K562 (cell line): ENCODE results near the gene TEX9. TPM values are rescaled to one million over a fixed set of nuclear protein-coding genes. Genes with fewer than 3 reads are reported as not detected.

ENCODE experiments used
- ATAC-seq: fragments of 200-7000 bp; cut with Tn5 transposase; 3 replicates; pipeline ENCODE4 v1.9.1; 2020; ENCODE audit warnings: moderate library complexity
- Bru-seq: library from RNA; stranded (reverse); fragments of 400-500 nt; gene quantifications from one replicate; lab custom pipeline; 2021; lab: Mats Ljungman, UMichigan
- BruChase-seq, 2 experiments: library from RNA; stranded (reverse); fragments of 400-500 nt; gene quantifications; one replicate each; lab custom pipeline; 2021; lab: Mats Ljungman, UMichigan
- BruUV-seq: library from RNA; stranded (reverse); fragments of 400-500 nt; replicated peaks from 2 replicates; lab custom pipeline; 2021; lab: Mats Ljungman, UMichigan
- CTCF ChIA-PET: fragments of 300-600 bp; formaldehyde crosslinking; extraction: SDS; loops from one replicate; lab custom pipeline; 2021; ENCODE audit warnings: low intra/inter-chr PET ratio; lab: Yijun Ruan, JAX
- POLR2A ChIA-PET: fragments of 300-600, 350-650 bp; sonication (Branson Sonifier 250); formaldehyde crosslinking; extraction: SDS; loops from one replicate; lab custom pipeline; 2021; ENCODE audit warnings: antibody characterized with exemption, inconsistent platforms; lab: Yijun Ruan, JAX
- DNase-seq, 4 experiments: peaks; one replicate each; pipeline versions ENCODE4 v3.0.0 to v3.0.0-alpha.2; 2011 to 2018; ENCODE audit warnings: low spot score in 3 of 4, mixed read lengths in 3 of 4; ENCODE audit errors: extremely low read depth in 1 of 4
- FAIRE-seq: peaks from 2 replicates; lab custom pipeline; 2011; peaks lifted over from hg19 to GRCh38; lab: Jason Lieb, UNC
- H2AFZ ChIP-seq: 2 replicates; pipeline ENCODE4 v1.6.0; 2011; ENCODE audit warnings: low read depth, low read length, control low read depth, inconsistent platforms
- H3K27ac ChIP-seq: fragments of 200-600 bp; 3 replicates; pipeline ENCODE4 v1.8.0; 2011; ENCODE audit warnings: low read depth, mild to moderate bottlenecking, control low read depth, inconsistent platforms, low read length, moderate library complexity, mixed read lengths; ENCODE audit errors: extremely low read depth
- H3K27me3 ChIP-seq, 2 experiments: fragments of 300-600 bp in 1 of 2; 2 replicates in 1 of 2; 3 replicates in 1 of 2; pipeline versions ENCODE4 v1.6.0 to v1.8.0; 2011; ENCODE audit warnings: inconsistent platforms in 2 of 2, low read length in 2 of 2, mild to moderate bottlenecking in 1 of 2, mixed read lengths in 1 of 2, moderate library complexity in 1 of 2; ENCODE audit not compliant: control insufficient read depth in 2 of 2, insufficient read depth in 2 of 2
- H3K36me3 ChIP-seq: fragments of 300-600 bp; 3 replicates; pipeline ENCODE4 v1.8.0; 2011; ENCODE audit warnings: mild to moderate bottlenecking, low read length, inconsistent platforms; ENCODE audit not compliant: control insufficient read depth, insufficient read depth
- H3K4me1 ChIP-seq, 2 experiments: fragments of 200-600 bp in 1 of 2; replicated peaks in 1 of 2; 2 replicates in 1 of 2; 3 replicates in 1 of 2; pipeline versions ENCODE4 v1.5.1 to v1.8.0; 2011; ENCODE audit warnings: inconsistent platforms in 2 of 2, low read length in 2 of 2, mild to moderate bottlenecking in 1 of 2, mixed read lengths in 1 of 2, moderate library complexity in 1 of 2; ENCODE audit not compliant: control insufficient read depth in 2 of 2, insufficient read depth in 2 of 2
- H3K4me2 ChIP-seq: 2 replicates; pipeline ENCODE4 v1.6.1; 2011; ENCODE audit warnings: low read length, control low read depth, inconsistent platforms, mixed read lengths; ENCODE audit not compliant: insufficient read depth
- H3K4me3 ChIP-seq: fragments of 200-600 bp; sonication (generic), shearing (Covaris generic); 2 replicates; pipeline ENCODE4 v1.5.1; 2016; ENCODE audit warnings: control low read depth, inconsistent platforms
- H3K79me2 ChIP-seq: fragments of 200-600 bp; 3 replicates; pipeline ENCODE4 v1.8.0; 2011; ENCODE audit warnings: low read length, inconsistent platforms; ENCODE audit not compliant: control insufficient read depth, insufficient read depth
- H3K9ac ChIP-seq, 2 experiments: 2 replicates each; pipeline versions ENCODE4 v1.6.0 to v1.6.1; 2011; ENCODE audit warnings: low read depth in 2 of 2, low read length in 2 of 2, control low read depth in 1 of 2, inconsistent platforms in 1 of 2, mild to moderate bottlenecking in 1 of 2, mixed read lengths in 1 of 2; ENCODE audit not compliant: insufficient read depth in 1 of 2
- H3K9me1 ChIP-seq: one replicate; pipeline ENCODE4 v1.6.0; 2011; ENCODE audit warnings: inconsistent platforms, mild to moderate bottlenecking, low read length, moderate library complexity; ENCODE audit not compliant: control insufficient read depth, insufficient read depth
- H3K9me3 ChIP-seq: replicated peaks from 2 replicates; pipeline ENCODE4 v1.5.1; 2011; ENCODE audit warnings: low read depth, low read length, inconsistent platforms; ENCODE audit not compliant: control insufficient read depth, insufficient read depth
- H4K20me1 ChIP-seq: replicated peaks from 2 replicates; pipeline ENCODE4 v1.6.1; 2011; ENCODE audit warnings: low read length, inconsistent platforms, mixed read lengths; ENCODE audit not compliant: control insufficient read depth, insufficient read depth
- ATF6 ChIP-seq: sonication (generic); formaldehyde crosslinking; IDR thresholded peaks from 2 replicates; pipeline ENCODE4 v1.4.0; 2020; ENCODE audit warnings: mild to moderate bottlenecking, missing genetic modification reagents
- CEBPG ChIP-seq, 3 experiments: fragments of 200-800 bp in 1 of 3; sonication (Bioruptor generic) in 1 of 3; sonication (generic) in 1 of 3; formaldehyde crosslinking in 1 of 3; IDR thresholded peaks in 2 of 3; conservative IDR thresholded peaks in 1 of 3; 2 replicates each; pipeline versions ENCODE4 v1.6.1 to v1.8.0; 2016 to 2022; ENCODE audit warnings: missing compliant biosample characterization in 2 of 3, missing genetic modification characterization in 2 of 3, mild to moderate bottlenecking in 1 of 3, missing genetic modification reagents in 1 of 3
- ERF ChIP-seq: fragments of 450-650 bp; formaldehyde crosslinking; IDR thresholded peaks from 2 replicates; pipeline ENCODE4 v1.4.0; 2020; ENCODE audit warnings: mild to moderate bottlenecking, mixed read lengths
- HDAC3 ChIP-seq: fragments of 450-650 bp; IDR thresholded peaks from 2 replicates; pipeline ENCODE4 v1.6.1; 2018; ENCODE audit warnings: borderline replicate concordance, mild to moderate bottlenecking, moderate library complexity; ENCODE audit not compliant: partially characterized antibody
- NEUROD1 ChIP-seq: fragments of 150-350 bp; IDR thresholded peaks from 2 replicates; pipeline ENCODE4 v1.6.1; 2014; ENCODE audit warnings: borderline replicate concordance, low read length, low read depth; ENCODE audit not compliant: partially characterized antibody
- PCBP2 ChIP-seq: fragments of 200-400 bp; formaldehyde crosslinking; IDR thresholded peaks from 2 replicates; pipeline ENCODE4 v1.6.1; 2018; ENCODE audit warnings: low read length, low read depth, mild to moderate bottlenecking, moderate library complexity; ENCODE audit not compliant: poor library complexity, severe bottlenecking
- SMARCE1 ChIP-seq: fragments of 450-650 bp; IDR thresholded peaks from 2 replicates; pipeline ENCODE4 v1.7.1; 2016; ENCODE audit warnings: mild to moderate bottlenecking
- ZBTB2 ChIP-seq: fragments of 450-650 bp; IDR thresholded peaks from 2 replicates; pipeline ENCODE4 v1.6.1; 2016; ENCODE audit warnings: antibody characterized with exemption
- ZNF12 ChIP-seq: sonication (generic); formaldehyde crosslinking; IDR thresholded peaks from 2 replicates; pipeline ENCODE4 v1.4.0; 2020; ENCODE audit warnings: mild to moderate bottlenecking, missing genetic modification reagents
- ZNF655 ChIP-seq: fragments of 250-450 bp; sonication (Bioruptor Pico); IDR thresholded peaks from 2 replicates; pipeline ENCODE4 v1.5.0; 2021
- ZNF76 ChIP-seq: fragments of 250-450 bp; sonication (Bioruptor Pico); IDR thresholded peaks from 2 replicates; pipeline ENCODE4 v1.4.0; 2020; ENCODE audit warnings: mild to moderate bottlenecking, moderate library complexity, borderline replicate concordance
- WGBS: fragments of 100-300 bp; shearing (Covaris generic); methylation state at CpG from one replicate; pipeline ENCODE4 v1.1.6; 2016; ENCODE audit warnings: low coverage, mixed read lengths; ENCODE audit not compliant: insufficient coverage; ENCODE audit errors: missing lambda C conversion rate; 5-methylcytosine and 5-hydroxymethylcytosine counted together
- in situ Hi-C: fragments of 300-500 bp; cut with MboI; formaldehyde crosslinking; loops from 4 replicates; pipeline ENCODE4 v1.15.0; 2018; ENCODE audit warnings: inconsistent platforms, mixed read lengths
- intact Hi-C: fragments of 100-400 bp; cut with micrococcal nuclease; formaldehyde crosslinking; loops from 2 replicates; pipeline ENCODE4 v1.14.2; 2022
- long read RNA-seq, 3 experiments: library from polyadenylated mRNA in 2 of 3; library from RNA in 1 of 3; unstranded in 2 of 3; stranded (forward) in 1 of 3; transcript quantifications; one replicate each; pipeline ENCODE4 v2.0.0, GENCODE V29; 2019 to 2022
- polyA minus RNA-seq, 3 experiments: library from RNA; depleted of rRNA, polyadenylated mRNA; stranded (reverse); fragments of >200 nt; gene quantifications; 2 replicates each; pipeline ENCODE4 v1.2.3, GENCODE V29; 2011
- polyA plus RNA-seq, 8 experiments: library from polyadenylated mRNA; depleted of rRNA in 4 of 8; stranded (reverse) in 5 of 8; unstranded in 3 of 8; fragments of >200 nt; fragmentation: Nextera tagmentation in 2 of 8; fragmentation: Illumina TruSeq in 1 of 8; extraction: Ambion mirVana in 2 of 8; extraction: Trizol in 1 of 8; gene quantifications; 2 replicates each; pipeline versions ENCODE4 v1.2.1 to v1.2.3, GENCODE V29; 2011 to 2014; ENCODE audit warnings: inconsistent platforms in 1 of 8, missing spikeins in 1 of 8
- total RNA-seq, 7 experiments: library from RNA; depleted of rRNA in 6 of 7; stranded (reverse); fragments of >200 nt in 6 of 7; fragmentation: Illumina TruSeq in 2 of 7; extraction: Trizol in 2 of 7; gene quantifications; 2 replicates each; pipeline versions ENCODE4 v1.2.1 to v1.2.3, GENCODE V29; 2011 to 2021; ENCODE audit warnings: low replicate concordance in 1 of 7

The TEX9 gene
- 1.4 and 4.5 TPM in 2 replicates for total RNA-seq (2011; cell fraction: chromatin; rRNA removed; ENCODE audit: low replicate concordance)
- total RNA-seq (2011; cell fraction: nucleolus; rRNA removed), result 0.66 and 0.83 TPM in 2 replicates
- 1.2 and 2.0 TPM in 2 replicates for total RNA-seq (2011; cell fraction: nucleoplasm; rRNA removed)
- total RNA-seq (2014; rRNA removed), result 0.82 and 2.3 TPM in 2 replicates
- total RNA-seq (2014; rRNA removed; fragmentation: Illumina TruSeq; extraction: Trizol), result 2.8 and 3.3 TPM in 2 replicates
- total RNA-seq (2015; rRNA removed; fragmentation: Illumina TruSeq; extraction: Trizol), result 2.7 and 3.6 TPM in 2 replicates
- total RNA-seq (2021), result 2.1 and 2.7 TPM in 2 replicates
- polyA plus RNA-seq (2011; rRNA removed), result 0.93 and 1.1 TPM in 2 replicates
- polyA plus RNA-seq (2011; cell fraction: cytosol; rRNA removed), result 0.30 and 0.37 TPM in 2 replicates
- 0.81 and 1.5 TPM in 2 replicates for polyA plus RNA-seq (2011; cell fraction: nucleus; rRNA removed)
- 2.3 and 5.4 TPM in 2 replicates for polyA plus RNA-seq (2012)
- 2.5 and 3.4 TPM in 2 replicates for polyA plus RNA-seq (2014; fragmentation: Illumina TruSeq; extraction: Trizol)
- 1 to 10 TPM; 2.1 to 2.4 TPM for polyA plus RNA-seq (2014; fragmentation: Nextera tagmentation; extraction: Ambion mirVana)
- 1.9 and 2.4 TPM in 2 replicates for polyA plus RNA-seq (2014; rRNA removed)
- 2.1 and 2.3 TPM in 2 replicates for polyA minus RNA-seq (2011; rRNA and poly(A)+ RNA removed)
- 1.1 TPM in 1 of 2 replicates, not detected in the other for polyA minus RNA-seq (2011; cell fraction: cytosol; rRNA and poly(A)+ RNA removed)
- 2.8 and 4.3 TPM in 2 replicates for polyA minus RNA-seq (2011; cell fraction: nucleus; rRNA and poly(A)+ RNA removed)
- Bru-seq, nascent RNA, result percentile 40 among the genes with signal in this experiment
- percentile 48 among the genes with signal in this experiment for BruChase-seq, experiment 1, labeled RNA remaining after a 2-hour chase
- percentile 48 among the genes with signal in this experiment for BruChase-seq, experiment 2, labeled RNA remaining after a 6-hour chase
- long read RNA-seq, experiment 1, partial matches to known transcripts, result 1 of 2 reads
- long read RNA-seq, experiment 1, other reads (novel, unspliced or antisense), result 1 of 2 reads
- long read RNA-seq, experiment 2, result 0 reads
- long read RNA-seq, experiment 3, partial matches to known transcripts, result 1 of 1 reads
- long read RNA-seq, experiment 3, other reads (novel, unspliced or antisense), result 0 of 1 reads

GRCh38 chr15:56365075-56365711 lies at the start of gene TEX9:
Gene TEX9 (plus strand): TSS chr15:56365426. CDS start chr15:56365451, 25 bp downstream.
- no peaks in the 10 kb centered on the region for H4K20me1 ChIP-seq
- peak; percentile 84 to 90 (median 88) for DNase-seq
- H3K36me3 ChIP-seq, result no peaks in the 10 kb centered on the region
- no peak within 1 kb of the TSS for H3K27ac ChIP-seq
- BruUV-seq, result no TSS peak
- in situ Hi-C loops (no loop called here), intact Hi-C loops (no loop called here)
- H3K27me3 ChIP-seq, result no peaks in the 10 kb centered on the region
- peak within 1 kb of the TSS; percentile 49 for H3K4me3 ChIP-seq
- WGBS, result under 1% methylated on average over 39 of the region's 45 CpGs
- POLR2A ChIA-PET, result interaction anchor here (0.6 kb wide), 1 partner anchor 478 kb away, joined by 3 read pairs; no protein-coding TSS in a partner anchor
- H3K9ac ChIP-seq, result peak within 1 kb of the TSS; percentile 55 to 88
- peak within 1 kb of the TSS; percentile 85 for H3K4me2 ChIP-seq
- no peaks in the 10 kb centered on the region for H3K9me3 ChIP-seq
- peaks cover 4% of the 10 kb centered on the region in 2 experiments; a peak in 2 of 5 replicates for H3K4me1 ChIP-seq
- FAIRE-seq, result peak; percentile 91
- H2AFZ ChIP-seq, result peak within 1 kb of the TSS; percentile 93
- CTCF ChIA-PET, result no interaction called here
- no peaks in the 10 kb centered on the region for H3K9me1 ChIP-seq
- peak; percentile 100 for ATAC-seq
- no peaks in the 10 kb centered on the region for H3K79me2 ChIP-seq
- no peak for TF ChIP-seq ZBTB2
- no peak for TF ChIP-seq ATF6 (CRISPR knock-in tag)
- no peak for TF ChIP-seq ZNF655 (CRISPR knock-in tag)
- TF ChIP-seq NEUROD1, result peak; percentile 69
- no peak for TF ChIP-seq HDAC3
- no peak for TF ChIP-seq ZNF12
- TF ChIP-seq ZNF76 (CRISPR knock-in tag), result no peak
- TF ChIP-seq ERF (CRISPR knock-in tag), result peak; percentile 47; the same call in 1 of the 2 replicates
- TF ChIP-seq PCBP2, result no peak
- peak; percentile 25; the same call in 1 of the 2 replicates for TF ChIP-seq SMARCE1
- no peak for TF ChIP-seq CEBPG (CRISPR knock-in tag; IDR thresholded peaks at IDR 0.05)
- peak; percentile 65 to 88; a peak in 3 of 4 replicates for TF ChIP-seq CEBPG (tag; conservative IDR thresholded peaks at IDR 0.05 in 1 of 2, IDR thresholded peaks at IDR 0.05 in 1 of 2)
